ENCODE data around the gene KLHL40.

KLHL40 gene

GRCh38 chr3:42712344-42712648 lies 27.0 kb downstream of the KLHL40 start:
- DNase-seq (ENCODE audit: low spot score) = no peak
- TF ChIP-seq, protein P1, sequence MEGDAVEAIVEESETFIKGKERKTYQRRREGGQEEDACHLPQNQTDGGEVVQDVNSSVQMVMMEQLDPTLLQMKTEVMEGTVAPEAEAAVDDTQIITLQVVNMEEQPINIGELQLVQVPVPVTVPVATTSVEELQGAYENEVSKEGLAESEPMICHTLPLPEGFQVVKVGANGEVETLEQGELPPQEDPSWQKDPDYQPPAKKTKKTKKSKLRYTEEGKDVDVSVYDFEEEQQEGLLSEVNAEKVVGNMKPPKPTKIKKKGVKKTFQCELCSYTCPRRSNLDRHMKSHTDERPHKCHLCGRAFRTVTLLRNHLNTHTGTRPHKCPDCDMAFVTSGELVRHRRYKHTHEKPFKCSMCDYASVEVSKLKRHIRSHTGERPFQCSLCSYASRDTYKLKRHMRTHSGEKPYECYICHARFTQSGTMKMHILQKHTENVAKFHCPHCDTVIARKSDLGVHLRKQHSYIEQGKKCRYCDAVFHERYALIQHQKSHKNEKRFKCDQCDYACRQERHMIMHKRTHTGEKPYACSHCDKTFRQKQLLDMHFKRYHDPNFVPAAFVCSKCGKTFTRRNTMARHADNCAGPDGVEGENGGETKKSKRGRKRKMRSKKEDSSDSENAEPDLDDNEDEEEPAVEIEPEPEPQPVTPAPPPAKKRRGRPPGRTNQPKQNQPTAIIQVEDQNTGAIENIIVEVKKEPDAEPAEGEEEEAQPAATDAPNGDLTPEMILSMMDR (IDR thresholded peaks at IDR 0.05) = no peak
- Histone ChIP-seq H3K4me3 (no peak overlapping the region), H3K27ac (no peak overlapping the region)

DNA sequence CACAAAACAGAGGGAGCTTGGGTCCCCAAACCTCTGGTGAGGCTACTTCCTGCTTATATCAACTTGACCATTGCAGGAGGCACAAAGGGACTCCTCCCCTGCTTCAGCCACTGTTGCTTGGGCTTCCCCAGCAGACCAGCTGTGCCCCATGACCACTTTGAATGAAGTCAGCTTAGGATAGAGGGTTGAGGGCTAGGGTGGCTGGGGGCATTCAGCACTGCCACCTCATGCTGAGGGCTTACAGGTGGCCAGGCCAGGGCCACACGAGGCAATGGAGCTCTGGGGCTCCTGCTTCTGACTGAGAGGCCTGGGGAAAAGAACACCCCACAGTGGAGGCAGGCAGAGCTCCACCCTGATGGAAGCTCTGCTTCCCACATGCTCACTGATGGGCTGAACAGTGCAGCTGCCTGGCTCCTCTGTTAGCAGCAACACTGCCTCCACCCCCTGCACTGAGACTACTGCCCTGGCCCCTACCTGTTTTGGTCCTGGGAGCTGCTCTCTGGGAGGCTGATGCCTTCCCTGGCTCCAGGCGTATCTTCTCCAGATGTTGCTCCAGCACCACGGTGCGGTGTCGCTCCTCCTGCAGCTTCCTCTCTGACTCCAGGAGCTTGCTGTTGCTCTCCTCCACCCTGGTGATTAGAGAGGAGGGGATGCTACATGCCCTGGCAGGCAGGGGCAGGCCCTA lies 27.5 kb downstream of the KLHL40 start:
- DNase-seq (ENCODE audit: low spot score) = peak; percentile 49
- TF ChIP-seq, protein P1 (IDR thresholded peaks at IDR 0.05) = no peak
- no peak overlapping the region for H3K27ac ChIP-seq
- H3K4me3 ChIP-seq = no peak overlapping the region

GRCh38 chr3:42713747-42714146 lies 28.4 kb downstream of the KLHL40 start:
- Histone ChIP-seq H3K4me3 (no peak overlapping the region), H3K27ac (no peak overlapping the region)
- TF ChIP-seq, protein P1 (IDR thresholded peaks at IDR 0.05) = no peak
- DNase-seq (ENCODE audit: low spot score) = peak; percentile 29

DNA sequence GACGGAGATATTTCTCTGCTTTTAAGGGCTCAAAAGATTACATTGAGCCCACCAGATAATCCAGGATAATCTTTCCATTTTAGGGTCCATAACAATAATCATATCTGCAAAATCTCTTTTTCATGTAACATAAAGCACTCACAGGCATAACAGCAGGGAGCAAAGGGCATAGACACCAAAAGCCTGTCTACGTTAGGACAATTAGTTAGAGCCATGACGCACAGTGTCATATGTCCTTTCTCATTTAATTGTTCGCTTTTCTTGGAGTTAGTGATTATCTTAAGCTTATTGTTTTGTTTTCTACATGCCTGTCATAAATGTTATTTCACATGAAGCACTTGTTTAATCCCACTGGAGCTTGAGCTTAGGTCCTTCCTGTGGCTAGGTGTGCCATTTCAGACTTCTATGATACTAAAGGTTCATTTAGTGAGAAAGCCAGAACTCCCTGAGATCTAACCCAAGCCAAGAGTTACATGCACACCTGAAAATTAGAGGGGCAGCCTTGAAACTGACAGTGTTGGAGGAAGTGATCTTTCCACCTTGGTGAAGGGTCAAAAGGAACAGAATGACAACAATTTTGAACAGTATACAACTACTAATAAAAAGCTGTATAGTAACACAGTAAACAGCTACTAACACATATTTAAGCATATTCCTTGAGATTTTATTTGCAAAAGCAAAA lies 29.0 kb downstream of the KLHL40 start:
- TF ChIP-seq, protein P1 (IDR thresholded peaks at IDR 0.05) = no peak
- DNase-seq (ENCODE audit: low spot score) = no peak
- H3K4me3 ChIP-seq = no peak overlapping the region
- no peak overlapping the region for H3K27ac ChIP-seq

GRCh38 chr3:42717306-42717705 lies 32.0 kb downstream of the KLHL40 start:
- no peak for DNase-seq (ENCODE audit: low spot score)
- TF ChIP-seq, protein P1 (IDR thresholded peaks at IDR 0.05) = no peak
- no peak overlapping the region for H3K27ac ChIP-seq
- no peak overlapping the region for H3K4me3 ChIP-seq

DNA sequence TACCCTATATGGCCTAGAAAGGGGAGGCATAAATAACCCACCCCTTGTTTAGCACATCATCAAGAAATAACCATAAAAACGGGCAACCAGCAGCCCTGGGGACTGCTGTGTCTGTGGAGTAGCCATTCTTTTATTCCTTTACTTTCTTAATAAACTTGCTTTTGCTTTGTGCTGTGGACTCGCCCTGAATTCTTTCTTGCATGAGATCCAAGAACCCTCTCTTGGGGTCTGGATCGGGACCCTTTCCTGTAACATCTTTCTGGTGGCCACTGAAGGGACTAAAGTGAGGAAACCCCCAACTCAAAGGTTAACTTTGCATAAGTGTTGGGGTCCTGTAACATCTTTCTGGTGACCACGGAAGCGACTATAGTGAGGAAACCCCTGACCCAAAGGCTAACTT lies 33.0 kb downstream of the KLHL40 start:
- no peak overlapping the region for H3K27ac ChIP-seq
- no peak for DNase-seq (ENCODE audit: low spot score)
- TF ChIP-seq, protein P1 (IDR thresholded peaks at IDR 0.05) = no peak
- no peak overlapping the region for H3K4me3 ChIP-seq

- no peak overlapping the region for H3K27ac ChIP-seq
- H3K4me3 ChIP-seq = no peak overlapping the region
- TF ChIP-seq, protein P1 (IDR thresholded peaks at IDR 0.05) = no peak
- no peak for DNase-seq (ENCODE audit: low spot score)
Measured at GRCh38 chr3:42719002-42719401, 33.7 kb downstream of the KLHL40 start.
